K562 (cell line): ENCODE data around the gene SUPT5H. TPM values are rescaled to one million over a fixed set of nuclear protein-coding genes. Genes with fewer than 3 reads are reported as not detected.

Experiments
- ATAC-seq: fragments of 200-7000 bp; cut with Tn5 transposase; 3 replicates; pipeline ENCODE4 v1.9.1; 2020; ENCODE audit warnings: moderate library complexity
- BruUV-seq: library from RNA; stranded (reverse); fragments of 400-500 nt; replicated peaks from 2 replicates; lab custom pipeline; 2021; lab: Mats Ljungman, UMichigan
- CTCF ChIA-PET: fragments of 300-600 bp; formaldehyde crosslinking; extraction: SDS; loops from one replicate; lab custom pipeline; 2021; ENCODE audit warnings: low intra/inter-chr PET ratio; lab: Yijun Ruan, JAX
- POLR2A ChIA-PET: fragments of 300-600, 350-650 bp; sonication (Branson Sonifier 250); formaldehyde crosslinking; extraction: SDS; loops from one replicate; lab custom pipeline; 2021; ENCODE audit warnings: antibody characterized with exemption, inconsistent platforms; lab: Yijun Ruan, JAX
- DNase-seq, 4 experiments: peaks; one replicate each; pipeline versions ENCODE4 v3.0.0 to v3.0.0-alpha.2; 2011 to 2018; ENCODE audit warnings: low spot score in 3 of 4, mixed read lengths in 3 of 4; ENCODE audit errors: extremely low read depth in 1 of 4
- FAIRE-seq: peaks from 2 replicates; lab custom pipeline; 2011; peaks lifted over from hg19 to GRCh38; lab: Jason Lieb, UNC
- H2AFZ ChIP-seq: 2 replicates; pipeline ENCODE4 v1.6.0; 2011; ENCODE audit warnings: low read depth, low read length, control low read depth, inconsistent platforms
- H3K27ac ChIP-seq: fragments of 200-600 bp; 3 replicates; pipeline ENCODE4 v1.8.0; 2011; ENCODE audit warnings: low read depth, mild to moderate bottlenecking, control low read depth, inconsistent platforms, low read length, moderate library complexity, mixed read lengths; ENCODE audit errors: extremely low read depth
- H3K27me3 ChIP-seq, 2 experiments: fragments of 300-600 bp in 1 of 2; 2 replicates in 1 of 2; 3 replicates in 1 of 2; pipeline versions ENCODE4 v1.6.0 to v1.8.0; 2011; ENCODE audit warnings: inconsistent platforms in 2 of 2, low read length in 2 of 2, mild to moderate bottlenecking in 1 of 2, mixed read lengths in 1 of 2, moderate library complexity in 1 of 2; ENCODE audit not compliant: control insufficient read depth in 2 of 2, insufficient read depth in 2 of 2
- H3K36me3 ChIP-seq: fragments of 300-600 bp; 3 replicates; pipeline ENCODE4 v1.8.0; 2011; ENCODE audit warnings: mild to moderate bottlenecking, low read length, inconsistent platforms; ENCODE audit not compliant: control insufficient read depth, insufficient read depth
- H3K4me1 ChIP-seq, 2 experiments: fragments of 200-600 bp in 1 of 2; replicated peaks in 1 of 2; 2 replicates in 1 of 2; 3 replicates in 1 of 2; pipeline versions ENCODE4 v1.5.1 to v1.8.0; 2011; ENCODE audit warnings: inconsistent platforms in 2 of 2, low read length in 2 of 2, mild to moderate bottlenecking in 1 of 2, mixed read lengths in 1 of 2, moderate library complexity in 1 of 2; ENCODE audit not compliant: control insufficient read depth in 2 of 2, insufficient read depth in 2 of 2
- H3K4me2 ChIP-seq: 2 replicates; pipeline ENCODE4 v1.6.1; 2011; ENCODE audit warnings: low read length, control low read depth, inconsistent platforms, mixed read lengths; ENCODE audit not compliant: insufficient read depth
- H3K4me3 ChIP-seq: fragments of 200-600 bp; sonication (generic), shearing (Covaris generic); 2 replicates; pipeline ENCODE4 v1.5.1; 2016; ENCODE audit warnings: control low read depth, inconsistent platforms
- H3K79me2 ChIP-seq: fragments of 200-600 bp; 3 replicates; pipeline ENCODE4 v1.8.0; 2011; ENCODE audit warnings: low read length, inconsistent platforms; ENCODE audit not compliant: control insufficient read depth, insufficient read depth
- H3K9ac ChIP-seq, 2 experiments: 2 replicates each; pipeline versions ENCODE4 v1.6.0 to v1.6.1; 2011; ENCODE audit warnings: low read depth in 2 of 2, low read length in 2 of 2, control low read depth in 1 of 2, inconsistent platforms in 1 of 2, mild to moderate bottlenecking in 1 of 2, mixed read lengths in 1 of 2; ENCODE audit not compliant: insufficient read depth in 1 of 2
- H3K9me1 ChIP-seq: one replicate; pipeline ENCODE4 v1.6.0; 2011; ENCODE audit warnings: inconsistent platforms, mild to moderate bottlenecking, low read length, moderate library complexity; ENCODE audit not compliant: control insufficient read depth, insufficient read depth
- H3K9me3 ChIP-seq: replicated peaks from 2 replicates; pipeline ENCODE4 v1.5.1; 2011; ENCODE audit warnings: low read depth, low read length, inconsistent platforms; ENCODE audit not compliant: control insufficient read depth, insufficient read depth
- H4K20me1 ChIP-seq: replicated peaks from 2 replicates; pipeline ENCODE4 v1.6.1; 2011; ENCODE audit warnings: low read length, inconsistent platforms, mixed read lengths; ENCODE audit not compliant: control insufficient read depth, insufficient read depth
- LARP7 ChIP-seq: fragments of 450-650 bp; IDR thresholded peaks from 2 replicates; pipeline ENCODE4 v1.6.1; 2016
- LCOR ChIP-seq: sonication (generic); formaldehyde crosslinking; IDR thresholded peaks from 2 replicates; pipeline ENCODE4 v1.8.0; 2022; ENCODE audit warnings: mild to moderate bottlenecking, missing genetic modification reagents
- MTF1 ChIP-seq: fragments of 250-450 bp; sonication (Bioruptor Pico); IDR thresholded peaks from 2 replicates; pipeline ENCODE4 v1.9.0; 2021; ENCODE audit warnings: moderate library complexity, mild to moderate bottlenecking, inconsistent platforms, borderline replicate concordance
- PBX2 ChIP-seq, 2 experiments: IDR thresholded peaks in 1 of 2; conservative IDR thresholded peaks in 1 of 2; 2 replicates each; pipeline ENCODE4 v1.6.1; 2016; ENCODE audit warnings: low read depth in 2 of 2, mild to moderate bottlenecking in 1 of 2, missing compliant biosample characterization in 1 of 2, missing genetic modification characterization in 1 of 2, moderate library complexity in 1 of 2
- RBFOX2 ChIP-seq: fragments of 200-400 bp; formaldehyde crosslinking; IDR thresholded peaks from 2 replicates; pipeline ENCODE4 v1.6.1; 2017; ENCODE audit warnings: low read depth, mild to moderate bottlenecking, low read length, moderate library complexity
- SMARCA4 ChIP-seq: fragments of 450-650 bp; IDR thresholded peaks from 2 replicates; pipeline ENCODE4 v1.6.1; 2016
- ZNF175 ChIP-seq: fragments of 200-800 bp; sonication (Bioruptor generic); IDR thresholded peaks from 2 replicates; pipeline ENCODE4 v1.6.1; 2016; ENCODE audit warnings: low read depth, mild to moderate bottlenecking, missing genetic modification characterization, missing compliant biosample characterization
- WGBS: fragments of 100-300 bp; shearing (Covaris generic); methylation state at CpG from one replicate; pipeline ENCODE4 v1.1.6; 2016; ENCODE audit warnings: low coverage, mixed read lengths; ENCODE audit not compliant: insufficient coverage; ENCODE audit errors: missing lambda C conversion rate; 5-methylcytosine and 5-hydroxymethylcytosine counted together
- in situ Hi-C: fragments of 300-500 bp; cut with MboI; formaldehyde crosslinking; loops from 4 replicates; pipeline ENCODE4 v1.15.0; 2018; ENCODE audit warnings: inconsistent platforms, mixed read lengths
- intact Hi-C: fragments of 100-400 bp; cut with micrococcal nuclease; formaldehyde crosslinking; loops from 2 replicates; pipeline ENCODE4 v1.14.2; 2022
- polyA plus RNA-seq, 8 experiments: library from polyadenylated mRNA; depleted of rRNA in 4 of 8; stranded (reverse) in 5 of 8; unstranded in 3 of 8; fragments of >200 nt; fragmentation: Nextera tagmentation in 2 of 8; fragmentation: Illumina TruSeq in 1 of 8; extraction: Ambion mirVana in 2 of 8; extraction: Trizol in 1 of 8; gene quantifications; 2 replicates each; pipeline versions ENCODE4 v1.2.1 to v1.2.3, GENCODE V29; 2011 to 2014; ENCODE audit warnings: inconsistent platforms in 1 of 8, missing spikeins in 1 of 8
- total RNA-seq, 7 experiments: library from RNA; depleted of rRNA in 6 of 7; stranded (reverse); fragments of >200 nt in 6 of 7; fragmentation: Illumina TruSeq in 2 of 7; extraction: Trizol in 2 of 7; gene quantifications; 2 replicates each; pipeline versions ENCODE4 v1.2.1 to v1.2.3, GENCODE V29; 2011 to 2021; ENCODE audit warnings: low replicate concordance in 1 of 7

Gene SUPT5H
- total and polyA plus RNA-seq, 9 of the 15 experiments (the other 6 are each of a cell fraction or from before 2014, with no cell fraction given): 13.3 to 85.9 (median 35.9) TPM

- no peak for TF ChIP-seq PBX2 (CRISPR knock-in tag; IDR thresholded peaks at IDR 0.05; ENCODE audit: low read depth)
- TF ChIP-seq PBX2 (tag; conservative IDR thresholded peaks at IDR 0.05; ENCODE audit: low read depth): peak; percentile 50
- 0 out of 2 replicates have a peak, but pooled peaks have one; percentile 24 for TF ChIP-seq LCOR (CRISPR knock-in tag)
- 0 out of 2 replicates have a peak, but pooled peaks have one; percentile 32 for TF ChIP-seq SMARCA4
- no peak for TF ChIP-seq LARP7
Measured at GRCh38 chr19:39444598-39445195, 685 bp upstream of the SUPT5H start (continued).

GRCh38 chr19:39446365-39447084 is 1.1 kb downstream of the SUPT5H start:
- no peaks in the 10 kb centered on the region for H3K27me3 ChIP-seq
- FAIRE-seq: no peak
- TF ChIP-seq MTF1 (CRISPR knock-in tag) (no peak), ZNF175 (CRISPR knock-in tag) (no peak), RBFOX2 (0 out of 2 replicates have a peak, but pooled peaks have one; percentile 35)
- POLR2A ChIA-PET: interaction anchor here (0.6 to 1.5 kb wide), 4 partner anchors 11 to 55 kb away, joined by 3 to 8 read pairs (median 3); partner anchors contain the start of genes MED29, PAF1, RPS16 and TIMM50
- peaks cover 71% of the 10 kb centered on the region for H3K79me2 ChIP-seq
- in situ Hi-C loops: no loop called here
- no peaks in the 10 kb centered on the region for H3K9me3 ChIP-seq
- BruUV-seq: no TSS peak
- CTCF ChIA-PET: no interaction called here
- ATAC-seq: no peak
- peaks cover 4% of the 10 kb centered on the region; the same call in 1 of the 2 replicates for H4K20me1 ChIP-seq
- peak overlapping the region; percentile 71 for H3K4me3 ChIP-seq
- peaks cover 32% of the 10 kb centered on the region; the same call in 2 of the 3 replicates for H3K36me3 ChIP-seq
- peak overlapping the region; percentile 72 for H3K27ac ChIP-seq
- H3K4me2 ChIP-seq: peak overlapping the region; percentile 90
- peaks cover 2 to 22% of the 10 kb centered on the region in 2 experiments; a peak in 3 of 5 replicates for H3K4me1 ChIP-seq
- DNase-seq: no peak
- no peaks in the 10 kb centered on the region for H3K9me1 ChIP-seq
- intact Hi-C loops: loop anchor here (5.0 kb wide), 1 partner anchor 36 kb away; the partner anchor contains the start of gene TIMM50
- peak overlapping the region; percentile 89 to 99 for H3K9ac ChIP-seq
- WGBS: 75% methylated on average over 15 of the region's 16 CpGs
- no peak overlapping the region for H2AFZ ChIP-seq
